HepG2 (cell line): ENCODE results near the gene CERS1. TPM values are rescaled to one million over a fixed set of nuclear protein-coding genes. Genes with fewer than 3 reads are reported as not detected.

ENCODE experiments used
- AHR ChIP-seq: IDR thresholded peaks from 2 replicates; pipeline ENCODE4 v1.6.1; 2018; ENCODE audit warnings: missing genetic modification reagents, missing compliant biosample characterization
- JARID2 ChIP-seq: sonication (generic); formaldehyde crosslinking; IDR thresholded peaks from 2 replicates; pipeline ENCODE4 v1.8.1; 2023; ENCODE audit warnings: missing genetic modification reagents, inconsistent platforms; ENCODE audit not compliant: insufficient replicate concordance
- RAD51 ChIP-seq: fragments of 450-650 bp; IDR thresholded peaks from 2 replicates; pipeline ENCODE4 v1.6.1; 2016; ENCODE audit warnings: borderline replicate concordance
- SSRP1 ChIP-seq: IDR thresholded peaks from 2 replicates; pipeline ENCODE4 v1.6.1; 2016; ENCODE audit warnings: control low read depth
- THAP11 ChIP-seq: IDR thresholded peaks from 2 replicates; pipeline ENCODE4 v1.6.1; 2016; ENCODE audit warnings: missing biosample characterization, missing genetic modification reagents
- THAP9 ChIP-seq: sonication (generic); formaldehyde crosslinking; IDR thresholded peaks from 2 replicates; pipeline ENCODE4; 2020; ENCODE audit warnings: missing genetic modification reagents, mild to moderate bottlenecking, borderline replicate concordance
- ZBED4 ChIP-seq: sonication (generic); formaldehyde crosslinking; IDR thresholded peaks from 2 replicates; pipeline ENCODE4 v1.4.0; 2020; ENCODE audit warnings: missing genetic modification reagents, borderline replicate concordance
- ZNF17 ChIP-seq: sonication (generic); formaldehyde crosslinking; IDR thresholded peaks from 2 replicates; pipeline ENCODE4 v1.5.0; 2020; ENCODE audit warnings: mild to moderate bottlenecking, missing genetic modification reagents
- ZNF225 ChIP-seq: sonication (generic); formaldehyde crosslinking; IDR thresholded peaks from 2 replicates; pipeline ENCODE4 v1.4.0; 2020; ENCODE audit warnings: mild to moderate bottlenecking, missing genetic modification reagents
- ZNF296 ChIP-seq: sonication (generic); formaldehyde crosslinking; conservative IDR thresholded peaks from 2 replicates; pipeline ENCODE4 v1.5.0; 2020; ENCODE audit warnings: mild to moderate bottlenecking, missing genetic modification reagents
- ZNF670 ChIP-seq: sonication (generic); formaldehyde crosslinking; IDR thresholded peaks from 2 replicates; pipeline ENCODE4 v1.8.0; 2022; ENCODE audit warnings: mild to moderate bottlenecking, missing genetic modification reagents, borderline replicate concordance
- ZNF703 ChIP-seq: sonication (generic); formaldehyde crosslinking; IDR thresholded peaks from 2 replicates; pipeline ENCODE4 v1.5.1; 2020; ENCODE audit warnings: missing genetic modification reagents, mild to moderate bottlenecking, moderate library complexity, borderline replicate concordance
- ZNF83 ChIP-seq: sonication (generic); formaldehyde crosslinking; IDR thresholded peaks from 2 replicates; pipeline ENCODE4 v1.4.0; 2020; ENCODE audit warnings: missing genetic modification reagents, mild to moderate bottlenecking, borderline replicate concordance
- polyA plus RNA-seq, 8 experiments: library from polyadenylated mRNA; depleted of rRNA in 3 of 8; stranded (reverse) in 7 of 8; unstranded in 1 of 8; fragments of >200 nt; fragmentation: Illumina TruSeq in 4 of 8; extraction: Trizol in 4 of 8; gene quantifications; 2 replicates each; pipeline versions ENCODE4 v1.2.1 to v1.2.3, GENCODE V29; 2011 to 2016; ENCODE audit warnings: low read depth in 4 of 8, missing spikeins in 1 of 8, mixed read lengths in 1 of 8; ENCODE audit not compliant: insufficient read depth in 1 of 8
- total RNA-seq, 5 experiments: library from RNA; depleted of rRNA; stranded (reverse); fragments of >200 nt; fragmentation: Illumina TruSeq; extraction: Trizol; gene quantifications; 2 replicates each; pipeline ENCODE4 v1.2.3, GENCODE V29; 2016; ENCODE audit warnings: low read depth in 1 of 5
- TF ChIP-seq, protein P1 (sequence below): sonication (generic); formaldehyde crosslinking; IDR thresholded peaks from 2 replicates; pipeline ENCODE4 v1.5.0; 2020; ENCODE audit warnings: mild to moderate bottlenecking, missing genetic modification reagents

CERS1 gene
- total and polyA plus RNA-seq, 2 of the 13 experiments (the other 11 are each of a cell fraction or from before 2014, with no cell fraction given): 4.6 to 9.8 TPM

- TF ChIP-seq, protein P1, sequence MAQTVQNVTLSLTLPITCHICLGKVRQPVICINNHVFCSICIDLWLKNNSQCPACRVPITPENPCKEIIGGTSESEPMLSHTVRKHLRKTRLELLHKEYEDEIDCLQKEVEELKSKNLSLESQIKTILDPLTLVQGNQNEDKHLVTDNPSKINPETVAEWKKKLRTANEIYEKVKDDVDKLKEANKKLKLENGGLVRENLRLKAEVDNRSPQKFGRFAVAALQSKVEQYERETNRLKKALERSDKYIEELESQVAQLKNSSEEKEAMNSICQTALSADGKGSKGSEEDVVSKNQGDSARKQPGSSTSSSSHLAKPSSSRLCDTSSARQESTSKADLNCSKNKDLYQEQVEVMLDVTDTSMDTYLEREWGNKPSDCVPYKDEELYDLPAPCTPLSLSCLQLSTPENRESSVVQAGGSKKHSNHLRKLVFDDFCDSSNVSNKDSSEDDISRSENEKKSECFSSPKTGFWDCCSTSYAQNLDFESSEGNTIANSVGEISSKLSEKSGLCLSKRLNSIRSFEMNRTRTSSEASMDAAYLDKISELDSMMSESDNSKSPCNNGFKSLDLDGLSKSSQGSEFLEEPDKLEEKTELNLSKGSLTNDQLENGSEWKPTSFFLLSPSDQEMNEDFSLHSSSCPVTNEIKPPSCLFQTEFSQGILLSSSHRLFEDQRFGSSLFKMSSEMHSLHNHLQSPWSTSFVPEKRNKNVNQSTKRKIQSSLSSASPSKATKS (CRISPR knock-in tag): no peak
- 0 out of 2 replicates have a peak, but pooled peaks have one; percentile 39 for TF ChIP-seq ZNF225 (CRISPR knock-in tag)
- TF ChIP-seq THAP9 (CRISPR knock-in tag): peak; percentile 78; the same call in 1 of the 2 replicates
- TF ChIP-seq JARID2 (CRISPR knock-in tag): no peak
- 0 out of 2 replicates have a peak, but pooled peaks have one; percentile 63 for TF ChIP-seq ZNF703 (CRISPR knock-in tag)
- TF ChIP-seq ZNF670 (CRISPR knock-in tag): peak; percentile 97
- TF ChIP-seq ZNF296: peak; percentile 93
- TF ChIP-seq RAD51: no peak
- peak; percentile 76; the same call in 1 of the 2 replicates for TF ChIP-seq AHR
- no peak for TF ChIP-seq ZNF17 (CRISPR knock-in tag)
- TF ChIP-seq SSRP1 (CRISPR knock-in tag): no peak
- TF ChIP-seq THAP11 (CRISPR knock-in tag): peak; percentile 61
- TF ChIP-seq ZNF83: peak; percentile 77; the same call in 1 of the 2 replicates
- TF ChIP-seq ZBED4 (CRISPR knock-in tag): peak; percentile 38; the same call in 1 of the 2 replicates
These were observed 56.3 kb downstream of the CERS1 start (continued) for GRCh38 chr19:18839465-18840287.
